D721Med (cell line): Measurements from ENCODE around the gene GLRA1.

ENCODE experiments used
- DNase-seq: peaks from one replicate; pipeline ENCODE4 v3.0.0; 2011; ENCODE audit warnings: low spot score; ENCODE audit not compliant: insufficient read length
- FAIRE-seq: peaks from 2 replicates; lab custom pipeline; 2011; peaks lifted over from hg19 to GRCh38; lab: Jason Lieb, UNC
- TF ChIP-seq, protein P1 (sequence below): IDR thresholded peaks from 2 replicates; pipeline ENCODE4 v1.5.1; 2012; ENCODE audit warnings: mild to moderate bottlenecking, control low read depth; ENCODE audit not compliant: insufficient read depth; ENCODE audit errors: missing control alignments

Gene GLRA1

DNA sequence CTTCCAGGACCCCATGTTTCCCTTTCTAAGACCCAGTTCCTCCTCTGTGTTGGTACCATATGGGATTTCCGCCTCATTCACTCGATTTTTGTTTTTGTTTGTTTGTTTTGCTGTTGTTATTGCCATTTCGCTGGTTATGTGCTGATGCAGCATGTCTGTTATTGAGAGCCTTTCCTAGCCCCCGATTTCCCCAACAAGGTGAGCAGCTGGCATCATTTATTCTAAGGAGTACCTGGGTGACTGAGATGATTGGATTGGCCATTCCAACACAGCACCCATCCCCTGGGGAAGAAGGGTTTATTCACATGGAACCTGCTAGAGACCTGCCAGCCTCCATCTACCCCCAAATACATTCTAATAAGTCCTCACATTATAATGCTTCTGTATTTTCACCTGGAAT, 2.7 kb downstream of the GLRA1 start:
- DNase-seq (no peak), FAIRE-seq (no peak)
- TF ChIP-seq, protein P1, sequence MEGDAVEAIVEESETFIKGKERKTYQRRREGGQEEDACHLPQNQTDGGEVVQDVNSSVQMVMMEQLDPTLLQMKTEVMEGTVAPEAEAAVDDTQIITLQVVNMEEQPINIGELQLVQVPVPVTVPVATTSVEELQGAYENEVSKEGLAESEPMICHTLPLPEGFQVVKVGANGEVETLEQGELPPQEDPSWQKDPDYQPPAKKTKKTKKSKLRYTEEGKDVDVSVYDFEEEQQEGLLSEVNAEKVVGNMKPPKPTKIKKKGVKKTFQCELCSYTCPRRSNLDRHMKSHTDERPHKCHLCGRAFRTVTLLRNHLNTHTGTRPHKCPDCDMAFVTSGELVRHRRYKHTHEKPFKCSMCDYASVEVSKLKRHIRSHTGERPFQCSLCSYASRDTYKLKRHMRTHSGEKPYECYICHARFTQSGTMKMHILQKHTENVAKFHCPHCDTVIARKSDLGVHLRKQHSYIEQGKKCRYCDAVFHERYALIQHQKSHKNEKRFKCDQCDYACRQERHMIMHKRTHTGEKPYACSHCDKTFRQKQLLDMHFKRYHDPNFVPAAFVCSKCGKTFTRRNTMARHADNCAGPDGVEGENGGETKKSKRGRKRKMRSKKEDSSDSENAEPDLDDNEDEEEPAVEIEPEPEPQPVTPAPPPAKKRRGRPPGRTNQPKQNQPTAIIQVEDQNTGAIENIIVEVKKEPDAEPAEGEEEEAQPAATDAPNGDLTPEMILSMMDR = no peak

DNA sequence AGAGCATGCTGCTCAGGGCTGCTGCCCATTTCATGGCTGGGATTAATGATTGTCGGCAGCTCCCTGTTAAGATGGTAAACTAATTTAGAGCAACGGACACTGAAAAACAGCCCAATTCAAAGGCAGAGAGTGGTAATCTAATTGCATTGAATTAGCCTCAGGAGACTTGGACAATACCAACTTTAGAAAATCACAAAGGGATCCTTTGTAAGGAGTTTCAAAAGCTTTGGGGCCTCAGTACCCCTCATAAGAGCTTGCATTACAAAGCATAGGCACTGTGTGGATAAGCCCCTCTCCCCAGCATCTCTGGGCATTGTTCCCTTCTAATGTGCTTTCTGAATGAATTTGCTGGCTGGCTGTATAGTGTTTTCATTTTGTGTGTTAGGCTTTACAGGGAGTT, 6.7 kb downstream of the GLRA1 start:
- FAIRE-seq (no peak), DNase-seq (no peak)

DNA sequence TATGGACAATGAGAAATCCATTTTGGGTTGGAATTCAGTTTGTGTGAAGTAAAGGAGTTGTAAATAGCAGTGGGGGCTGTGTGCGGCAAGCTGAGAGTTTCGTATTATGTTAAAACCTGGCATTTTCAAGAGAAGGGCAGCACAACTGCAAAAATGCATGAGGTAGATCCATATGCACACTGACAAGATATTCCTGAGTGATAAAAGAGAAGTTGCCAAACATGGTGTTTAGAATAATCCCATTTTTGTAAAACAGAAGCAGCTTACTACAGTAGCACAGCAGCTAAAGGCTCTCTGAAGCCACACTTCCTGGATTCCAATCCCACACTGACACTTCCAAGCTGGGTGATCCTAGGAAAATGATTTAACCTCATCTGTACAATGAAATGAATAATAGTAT, 11.2 kb downstream of the GLRA1 start:
- no peak for FAIRE-seq
- DNase-seq = no peak
- TF ChIP-seq, protein P1 = no peak

More for the DNA sequence above, 6.7 kb downstream of the GLRA1 start:
- TF ChIP-seq, protein P1 = no peak

DNA sequence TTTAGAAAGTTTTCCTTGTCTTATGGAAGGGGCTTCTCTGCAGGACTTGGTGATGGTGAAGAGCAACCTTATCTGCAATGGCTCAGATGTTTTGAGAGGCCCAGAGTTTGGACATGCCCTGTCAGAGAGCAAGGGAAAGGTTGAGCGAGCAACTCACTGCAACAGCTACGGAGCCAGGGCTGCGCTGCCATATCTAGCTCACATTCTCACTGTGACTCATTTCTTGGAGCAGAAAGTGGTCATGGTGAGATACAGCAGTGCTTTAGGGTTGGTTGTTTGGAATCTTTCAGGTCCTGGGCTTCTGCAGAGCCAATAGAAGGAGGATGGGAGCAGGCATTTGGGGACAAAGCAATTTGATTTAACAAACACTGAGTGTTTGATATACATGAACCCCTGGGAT, 12.3 kb downstream of the GLRA1 start:
- no peak for DNase-seq
- TF ChIP-seq, protein P1 = no peak
- no peak for FAIRE-seq

DNA sequence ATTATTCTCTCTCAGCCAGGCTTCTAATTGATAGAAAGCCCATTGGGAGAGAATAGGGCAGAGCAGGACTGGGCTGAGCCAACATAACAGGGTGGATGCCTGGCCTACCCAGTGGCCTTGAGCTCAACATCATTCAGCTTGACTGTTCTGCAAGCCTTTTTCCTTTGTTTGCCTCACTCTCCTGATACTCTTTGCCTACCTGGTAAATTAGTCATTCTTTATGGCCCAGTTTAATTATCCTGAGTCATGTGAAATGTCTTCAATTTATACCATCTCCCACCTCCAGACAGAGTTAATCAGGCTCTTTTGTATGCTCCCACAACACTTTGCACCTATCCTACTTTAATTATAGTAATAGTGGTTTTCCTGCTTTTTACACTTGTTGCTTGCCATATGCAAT, 13.6 kb downstream of the GLRA1 start:
- FAIRE-seq (no peak), DNase-seq (no peak)
- TF ChIP-seq, protein P1 = no peak

DNA sequence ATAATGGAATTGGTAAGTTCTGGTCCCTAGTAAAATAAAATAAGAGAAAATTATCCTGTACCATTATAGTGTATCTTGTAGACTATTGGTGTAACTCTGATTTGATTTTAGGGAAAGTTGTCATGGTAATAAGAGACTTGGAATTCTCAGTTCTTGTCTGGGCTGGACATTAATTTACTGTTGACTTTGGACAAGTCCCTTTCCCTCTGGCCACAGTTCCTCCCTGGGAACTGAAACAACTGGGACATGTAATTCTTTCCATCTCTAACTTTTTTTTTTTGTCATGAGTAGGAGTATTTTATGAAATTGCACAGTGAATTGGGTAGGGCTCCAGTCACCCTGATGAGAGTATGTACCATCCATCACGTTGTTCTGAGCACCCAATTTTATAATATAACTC, 15.0 kb downstream of the GLRA1 start:
- FAIRE-seq = no peak

DNA sequence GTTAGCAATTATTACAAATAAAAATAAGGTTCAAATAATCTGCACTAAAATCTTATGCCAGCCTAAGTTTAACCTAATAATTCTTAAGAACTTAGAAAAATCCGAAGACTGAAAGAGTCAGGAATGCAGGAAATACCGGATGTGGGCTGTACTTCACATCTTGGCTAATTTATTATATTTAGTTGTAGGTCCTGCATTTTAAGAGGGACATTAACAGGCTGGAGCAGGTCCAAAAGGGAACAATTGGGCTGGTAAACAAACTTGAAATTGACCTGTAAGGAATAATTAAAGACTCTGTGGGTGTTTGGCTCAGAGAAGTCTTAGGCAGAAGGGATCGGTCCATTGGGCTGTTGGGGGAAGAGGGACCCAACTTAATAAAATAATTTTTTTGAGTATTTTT, 18.4 kb downstream of the GLRA1 start:
- TF ChIP-seq, protein P1 = no peak
- no peak for FAIRE-seq
- no peak for DNase-seq

More for the DNA sequence above, 15.0 kb downstream of the GLRA1 start:
- no peak for DNase-seq
- TF ChIP-seq, protein P1 = no peak
